ENCODE results near the gene MBOAT7. TPM values are rescaled to one million over a fixed set of nuclear protein-coding genes. Genes with fewer than 3 reads are reported as not detected.

The MBOAT7 gene
- total RNA-seq, 1 donor from 2014 or later, result 12.2 TPM

GRCh38 chr19:54160854-54161253 lies 28.5 kb downstream of the MBOAT7 start:
- DNase-seq, result no peak

GRCh38 chr19:54160182-54160811 lies 29.1 kb downstream of the MBOAT7 start:
- Histone ChIP-seq H3K4me3 (peak overlapping the region; percentile 79), H3K4me1 (peaks cover 42% of the 10 kb centered on the region), H3K9me3 (replicated peaks) (no peaks in the 10 kb centered on the region), H3K36me3 (peaks cover 29% of the 10 kb centered on the region), H3K27me3 (ENCODE audit: low read depth) (peaks cover 13% of the 10 kb centered on the region), H3K27ac (replicated peaks) (peak overlapping the region; percentile 91)
- intact Hi-C loops (cut with micrococcal nuclease), result no loop called here
- TF ChIP-seq CTCF (IDR thresholded peaks at IDR 0.05; ENCODE audit: borderline replicate concordance), result no peak
- DNase-seq, result no peak

More at GRCh38 chr19:54160854-54161253, 28.5 kb downstream of the MBOAT7 start:
- no peak for TF ChIP-seq CTCF (IDR thresholded peaks at IDR 0.05; ENCODE audit: borderline replicate concordance)
- intact Hi-C loops (cut with micrococcal nuclease), result no loop called here
- peak overlapping the region; percentile 91 for H3K27ac ChIP-seq (replicated peaks)
- peaks cover 42% of the 10 kb centered on the region for H3K4me1 ChIP-seq
- H3K36me3 ChIP-seq, result peaks cover 24% of the 10 kb centered on the region
- H3K9me3 ChIP-seq (replicated peaks), result no peaks in the 10 kb centered on the region
- H3K4me3 ChIP-seq, result peak overlapping the region; percentile 79
- H3K27me3 ChIP-seq (ENCODE audit: low read depth), result peaks cover 18% of the 10 kb centered on the region

- no peaks in the 10 kb centered on the region for H3K9me3 ChIP-seq (replicated peaks)
- TF ChIP-seq CTCF (IDR thresholded peaks at IDR 0.05; ENCODE audit: borderline replicate concordance), result peak; percentile 47
- peak within 1 kb of the TSS; percentile 79 for H3K4me3 ChIP-seq
- peaks cover 42% of the 10 kb centered on the region for H3K4me1 ChIP-seq
- peak within 1 kb of the TSS; percentile 99 for H3K27ac ChIP-seq (replicated peaks)
- H3K36me3 ChIP-seq, result peaks cover 37% of the 10 kb centered on the region
- intact Hi-C loops (cut with micrococcal nuclease), result no loop called here
- peaks cover 6% of the 10 kb centered on the region for H3K27me3 ChIP-seq (ENCODE audit: low read depth)
- peak; percentile 99 for DNase-seq
These were observed 29.8 kb downstream of the MBOAT7 start, which contains the start of gene LENG1 for GRCh38 chr19:54159352-54160181. TSS of gene LENG1 (minus strand) at chr19:54159721. CDS start at chr19:54159695, 26 bp downstream.

GRCh38 chr19:54158812-54159351 lies 30.5 kb downstream of the MBOAT7 start:
- H3K27me3 ChIP-seq (ENCODE audit: low read depth), result no peaks in the 10 kb centered on the region
- intact Hi-C loops (cut with micrococcal nuclease), result no loop called here
- no peak for TF ChIP-seq CTCF (IDR thresholded peaks at IDR 0.05; ENCODE audit: borderline replicate concordance)
- H3K27ac ChIP-seq (replicated peaks), result peak overlapping the region; percentile 99
- H3K4me1 ChIP-seq, result peaks cover 42% of the 10 kb centered on the region
- no peaks in the 10 kb centered on the region for H3K9me3 ChIP-seq (replicated peaks)
- H3K4me3 ChIP-seq, result peak overlapping the region; percentile 79
- no peak for DNase-seq
- peaks cover 44% of the 10 kb centered on the region for H3K36me3 ChIP-seq

- intact Hi-C loops (cut with micrococcal nuclease), result no loop called here
- peaks cover 63% of the 10 kb centered on the region for H3K36me3 ChIP-seq
- H3K9me3 ChIP-seq (replicated peaks), result no peaks in the 10 kb centered on the region
- H3K4me1 ChIP-seq, result peaks cover 41% of the 10 kb centered on the region
- H3K27me3 ChIP-seq (ENCODE audit: low read depth), result no peaks in the 10 kb centered on the region
- no peak overlapping the region for H3K4me3 ChIP-seq
- no peak overlapping the region for H3K27ac ChIP-seq (replicated peaks)
- no peak for DNase-seq
- TF ChIP-seq CTCF (IDR thresholded peaks at IDR 0.05; ENCODE audit: borderline replicate concordance), result no peak
These were observed 32.4 kb downstream of the MBOAT7 start for GRCh38 chr19:54156953-54157352.
